ENCODE data around the gene PRKAR1A. TPM values are rescaled to one million over a fixed set of nuclear protein-coding genes. Genes with fewer than 3 reads are reported as not detected.

PRKAR1A gene
- total and polyA plus RNA-seq, 2 of the 8 experiments (the other 6 are each of a cell fraction or from before 2014, with no cell fraction given) = 39.3 to 149 TPM

DNA sequence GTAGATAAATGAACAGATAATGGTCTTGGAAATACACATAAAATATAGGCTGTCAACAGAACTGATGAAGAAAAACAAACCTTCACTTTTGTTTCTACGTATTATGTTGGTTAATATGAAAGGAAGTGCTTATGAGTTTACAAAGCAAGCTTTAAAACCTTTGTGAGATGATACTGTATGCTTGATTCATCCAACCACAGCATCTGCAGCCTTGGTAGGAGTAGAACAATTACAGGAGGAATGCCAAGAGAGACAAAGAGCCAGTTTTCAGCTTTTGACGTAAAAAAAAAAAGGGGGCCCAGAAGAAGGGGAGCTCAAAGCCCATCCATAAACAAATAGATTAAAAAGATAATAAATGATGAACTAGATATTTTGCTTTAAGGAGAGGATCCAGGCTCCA lies 75.6 kb downstream of the PRKAR1A start:
- no peak overlapping the region for H2AK5ac ChIP-seq (ENCODE audit: low read depth, low read length)
- H3K4me2 ChIP-seq (ENCODE audit: insufficient read depth in 1 of 2, low read depth in 2 of 2, low read length in 2 of 2) = no peak overlapping the region
- H3K36me3 ChIP-seq (ENCODE audit: control insufficient read depth in 2 of 4, insufficient read depth in 4 of 4, low read length in 3 of 4) = peaks cover 0 to 30% (median 5%) of the 10 kb centered on the region in 4 experiments; a peak in 3 of 8 replicates
- H3K4ac ChIP-seq (replicated peaks; ENCODE audit: insufficient read length, low read depth, low read length) = no peak overlapping the region
- H3K23me2 ChIP-seq (ENCODE audit: low read depth, low read length) = no peaks in the 10 kb centered on the region
- no peak overlapping the region for H4K91ac ChIP-seq (replicated peaks; ENCODE audit: insufficient read length, low read length)
- CTCF ChIA-PET (ENCODE audit: partially characterized antibody) = interaction anchor here (1.2 to 1.7 kb wide), 3 partner anchors 11 to 120 kb away, joined by 3 to 7 read pairs (median 6); no protein-coding TSS in a partner anchor
- peaks cover 0 to 7% (median 1%) of the 10 kb centered on the region in 4 experiments; a peak in 3 of 7 replicates for H3K4me1 ChIP-seq (replicated peaks in 1 of 4; ENCODE audit: control insufficient read depth in 3 of 4, insufficient read depth in 4 of 4, low read length in 3 of 4)
- H3K79me2 ChIP-seq (ENCODE audit: control insufficient read depth in 1 of 2, insufficient read depth in 2 of 2, low read length in 2 of 2) = no peaks in the 10 kb centered on the region
- no peaks in the 10 kb centered on the region for H3K79me1 ChIP-seq (ENCODE audit: low read depth, low read length)
- H4K20me1 ChIP-seq (replicated peaks in 1 of 2; ENCODE audit: control insufficient read depth in 1 of 2, insufficient read depth in 2 of 2, low read length in 2 of 2) = no peaks in the 10 kb centered on the region
- no peak overlapping the region for H3K4me3 ChIP-seq (ENCODE audit: extremely low read depth in 1 of 4, insufficient read depth in 2 of 4, low read depth in 3 of 4, low read length in 4 of 4)
- H3K23ac ChIP-seq (ENCODE audit: insufficient read length) = no peak overlapping the region
- POLR2A ChIA-PET (ENCODE audit: partially characterized antibody) = interaction anchor here (1.3 kb wide), 1 partner anchor 13 kb away, joined by 4 read pairs; no protein-coding TSS in a partner anchor
- DNase-seq (ENCODE audit: low read depth in 1 of 2, low spot score in 2 of 2) = no peak
- peaks cover 0 to 6% of the 10 kb centered on the region in 2 experiments; a peak in 1 of 4 replicates for H3K9me3 ChIP-seq (ENCODE audit: insufficient read depth in 2 of 2, low read depth in 1 of 2, low read length in 1 of 2)
- H3K14ac ChIP-seq (ENCODE audit: insufficient read length) = no peak overlapping the region
- H3K27me3 ChIP-seq (replicated peaks in 1 of 4; ENCODE audit: control insufficient read depth in 3 of 4, extremely low read depth in 1 of 4, insufficient read depth in 3 of 4, low read length in 3 of 4) = no peaks in the 10 kb centered on the region
- H4K5ac ChIP-seq (ENCODE audit: insufficient read length, low read depth, low read length) = no peak overlapping the region
- no peak overlapping the region for H3K56ac ChIP-seq (replicated peaks; ENCODE audit: insufficient read length, low read depth, low read length)
- WGBS, 2 experiments (ENCODE audit: extremely low coverage in 1 of 2, insufficient coverage in 1 of 2, insufficient read length in 1 of 2, insufficient replicate concordance in 2 of 2, low coverage in 1 of 2, low lambda C conversion rate in 2 of 2, missing lambda C conversion rate in 1 of 2) = 83% methylated on average over 2 of the region's 2 CpGs; no CpG with 5 or more reads in 1 of the 2 experiments
- no peak overlapping the region for H2AFZ ChIP-seq (ENCODE audit: low read length)
- no peak overlapping the region for H2BK20ac ChIP-seq (ENCODE audit: low read length)
- H2BK5ac ChIP-seq (ENCODE audit: low read depth, low read length) = no peak overlapping the region
- H3K18ac ChIP-seq (ENCODE audit: extremely low read depth, low read length) = no peak overlapping the region
- FAIRE-seq = no peak
- no peak overlapping the region for H4K8ac ChIP-seq (ENCODE audit: extremely low read depth, insufficient read depth, low read length)
- H3K27ac ChIP-seq (ENCODE audit: low read depth, low read length) = no peak overlapping the region
- no peak overlapping the region for H3K9ac ChIP-seq (replicated peaks in 1 of 4; ENCODE audit: extremely low read depth in 1 of 4, low read depth in 3 of 4, low read length in 3 of 4)
- no peak overlapping the region for H2BK12ac ChIP-seq (ENCODE audit: low read depth, low read length)
- H2BK120ac ChIP-seq (replicated peaks; ENCODE audit: low read depth, low read length) = no peak overlapping the region
- H2BK15ac ChIP-seq (ENCODE audit: low read length) = no peak overlapping the region
- TF ChIP-seq, protein P1, sequence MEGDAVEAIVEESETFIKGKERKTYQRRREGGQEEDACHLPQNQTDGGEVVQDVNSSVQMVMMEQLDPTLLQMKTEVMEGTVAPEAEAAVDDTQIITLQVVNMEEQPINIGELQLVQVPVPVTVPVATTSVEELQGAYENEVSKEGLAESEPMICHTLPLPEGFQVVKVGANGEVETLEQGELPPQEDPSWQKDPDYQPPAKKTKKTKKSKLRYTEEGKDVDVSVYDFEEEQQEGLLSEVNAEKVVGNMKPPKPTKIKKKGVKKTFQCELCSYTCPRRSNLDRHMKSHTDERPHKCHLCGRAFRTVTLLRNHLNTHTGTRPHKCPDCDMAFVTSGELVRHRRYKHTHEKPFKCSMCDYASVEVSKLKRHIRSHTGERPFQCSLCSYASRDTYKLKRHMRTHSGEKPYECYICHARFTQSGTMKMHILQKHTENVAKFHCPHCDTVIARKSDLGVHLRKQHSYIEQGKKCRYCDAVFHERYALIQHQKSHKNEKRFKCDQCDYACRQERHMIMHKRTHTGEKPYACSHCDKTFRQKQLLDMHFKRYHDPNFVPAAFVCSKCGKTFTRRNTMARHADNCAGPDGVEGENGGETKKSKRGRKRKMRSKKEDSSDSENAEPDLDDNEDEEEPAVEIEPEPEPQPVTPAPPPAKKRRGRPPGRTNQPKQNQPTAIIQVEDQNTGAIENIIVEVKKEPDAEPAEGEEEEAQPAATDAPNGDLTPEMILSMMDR (IDR thresholded peaks at IDR 0.05; ENCODE audit: control extremely low read depth in 1 of 3, insufficient read depth in 1 of 3, low read depth in 1 of 3, low read length in 3 of 3) = no peak
- TF ChIP-seq NANOG (IDR thresholded peaks at IDR 0.05; ENCODE audit: insufficient read depth, low read depth, low read length, poor library complexity, severe bottlenecking) = no peak
- TF ChIP-seq, protein P2, sequence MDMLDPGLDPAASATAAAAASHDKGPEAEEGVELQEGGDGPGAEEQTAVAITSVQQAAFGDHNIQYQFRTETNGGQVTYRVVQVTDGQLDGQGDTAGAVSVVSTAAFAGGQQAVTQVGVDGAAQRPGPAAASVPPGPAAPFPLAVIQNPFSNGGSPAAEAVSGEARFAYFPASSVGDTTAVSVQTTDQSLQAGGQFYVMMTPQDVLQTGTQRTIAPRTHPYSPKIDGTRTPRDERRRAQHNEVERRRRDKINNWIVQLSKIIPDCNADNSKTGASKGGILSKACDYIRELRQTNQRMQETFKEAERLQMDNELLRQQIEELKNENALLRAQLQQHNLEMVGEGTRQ (IDR thresholded peaks at IDR 0.05; ENCODE audit: low read length) = no peak
- no peak for TF ChIP-seq BCL11A (IDR thresholded peaks at IDR 0.05; ENCODE audit: low read depth in 2 of 2, low read length in 2 of 2)
- TF ChIP-seq KDM1A (IDR thresholded peaks at IDR 0.05; ENCODE audit: borderline replicate concordance, low read length) = no peak
- no peak for TF ChIP-seq TAF7 (optimal IDR thresholded peaks at IDR 0.05; ENCODE audit: borderline replicate concordance, low read depth, low read length)
- TF ChIP-seq SP2 (IDR thresholded peaks at IDR 0.05; ENCODE audit: low read length) = no peak
- no peak for TF ChIP-seq RNF2 (IDR thresholded peaks at IDR 0.05; ENCODE audit: borderline replicate concordance, low read depth, low read length, missing control alignments, poor library complexity, severe bottlenecking)
- no peak for TF ChIP-seq SUZ12 (IDR thresholded peaks at IDR 0.05; ENCODE audit: low read length)
